Stimulated activated CD8-positive, alpha-beta memory T cell treated with anti-CD3 and anti-CD28 coated beads, Interleukin-7, amount 100 ng/mL, for 48 hours (primary cell): ENCODE results near the gene FAM47C.
"Not testable (repeated sequence)": the region's sequence is repeated elsewhere in the genome, so short reads cannot be mapped to it uniquely, and the experiment has no call there.

Experiments used
- DNase-seq, 2 donors: peaks; one replicate each; pipeline ENCODE4 v3.0.0-alpha.2; 2020; ENCODE audit warnings: low read depth in 1 of 2; ENCODE audit errors: extremely low read depth in 1 of 2

Gene FAM47C

GRCh38 chrX:37008182-37008581 lies at the start of gene FAM47C:
Gene FAM47C, plus strand, starts transcription at chrX:37008366. Its CDS starts 45 bp downstream, at chrX:37008411.
- DNase-seq, result not testable (repeated sequence)

DNA sequence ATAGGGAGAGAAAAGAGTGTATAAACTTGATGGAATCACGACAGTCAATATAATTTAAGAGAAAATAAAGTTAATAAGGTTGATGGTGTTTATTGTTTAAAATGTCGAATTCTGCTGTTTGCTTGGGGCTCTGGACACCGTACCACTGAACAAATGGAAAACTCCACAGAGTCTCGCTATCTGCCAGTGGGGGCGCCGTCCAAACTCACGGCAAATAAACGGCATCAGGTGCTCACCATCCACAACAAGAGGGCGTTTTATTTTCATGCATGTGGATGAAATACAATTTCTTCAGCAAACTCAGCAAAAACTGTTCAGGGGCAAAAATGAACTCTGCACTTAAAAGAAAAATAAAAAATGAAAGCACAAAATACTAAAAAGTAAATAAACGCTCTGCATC lies 46.6 kb upstream of the FAM47C start:
- DNase-seq, result no peak

GRCh38 chrX:36963069-36963808 lies 44.9 kb upstream of the FAM47C start:
- DNase-seq, result no peak

GRCh38 chrX:36963852-36964251 lies 44.3 kb upstream of the FAM47C start:
- no peak for DNase-seq

DNA sequence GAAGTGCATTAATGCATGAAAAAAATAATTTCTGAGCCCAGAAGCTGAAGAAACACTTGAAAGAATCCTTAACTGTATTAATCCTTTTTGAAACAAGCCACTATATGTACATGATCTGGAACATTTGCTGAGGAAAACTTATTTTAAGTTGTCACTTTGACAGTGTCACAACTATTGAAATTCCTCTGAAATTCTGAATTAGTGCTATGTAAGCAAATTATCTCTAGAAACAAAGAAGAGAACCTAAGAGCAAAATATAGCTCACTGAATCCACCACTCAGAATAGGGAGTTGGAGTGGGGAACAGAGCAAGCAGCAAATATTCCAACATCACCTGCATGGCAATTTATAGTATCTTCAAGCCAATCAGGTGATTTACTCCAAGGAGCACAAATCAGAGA lies 34.6 kb upstream of the FAM47C start:
- DNase-seq, result no peak

DNA sequence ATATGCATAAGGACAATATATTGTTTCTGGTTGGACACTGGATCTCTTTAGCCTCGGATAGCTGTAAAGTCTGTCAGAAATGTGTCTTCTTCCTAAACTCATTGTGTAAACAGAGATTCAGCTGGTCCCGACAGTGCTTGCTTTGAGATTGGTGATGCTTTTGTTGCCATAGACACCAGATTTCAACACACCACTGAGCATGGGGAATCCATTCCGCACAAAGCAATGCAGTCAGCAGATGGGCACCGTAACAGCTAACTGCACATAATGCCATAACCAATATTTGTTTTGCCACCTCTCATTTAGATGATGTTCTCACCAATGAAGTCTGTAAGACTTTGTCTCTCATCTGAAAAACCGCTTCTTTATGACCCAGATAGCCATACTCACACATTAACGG lies 33.3 kb upstream of the FAM47C start:
- DNase-seq, result no peak

DNA sequence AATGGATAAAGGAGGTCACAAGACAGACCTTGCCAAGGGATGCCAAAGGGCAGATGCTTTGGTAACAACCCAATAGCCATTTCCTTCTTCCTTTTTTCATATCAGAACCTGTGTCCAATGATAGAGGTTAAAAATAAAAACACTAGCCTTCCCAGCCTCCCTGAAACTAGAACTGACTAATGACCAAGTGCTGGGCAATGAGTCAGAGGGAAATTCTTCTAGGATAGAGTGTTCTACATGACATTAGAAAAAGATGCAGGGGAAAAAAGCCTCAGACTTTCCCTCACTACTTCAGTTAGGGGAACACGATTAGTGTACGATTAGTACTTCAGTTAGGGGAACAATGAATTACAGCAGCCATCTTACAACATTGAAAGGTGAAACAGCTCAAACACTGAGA lies 29.3 kb upstream of the FAM47C start:
- no peak for DNase-seq

GRCh38 chrX:36983831-36984230 lies 24.3 kb upstream of the FAM47C start:
- DNase-seq, result no peak

DNA sequence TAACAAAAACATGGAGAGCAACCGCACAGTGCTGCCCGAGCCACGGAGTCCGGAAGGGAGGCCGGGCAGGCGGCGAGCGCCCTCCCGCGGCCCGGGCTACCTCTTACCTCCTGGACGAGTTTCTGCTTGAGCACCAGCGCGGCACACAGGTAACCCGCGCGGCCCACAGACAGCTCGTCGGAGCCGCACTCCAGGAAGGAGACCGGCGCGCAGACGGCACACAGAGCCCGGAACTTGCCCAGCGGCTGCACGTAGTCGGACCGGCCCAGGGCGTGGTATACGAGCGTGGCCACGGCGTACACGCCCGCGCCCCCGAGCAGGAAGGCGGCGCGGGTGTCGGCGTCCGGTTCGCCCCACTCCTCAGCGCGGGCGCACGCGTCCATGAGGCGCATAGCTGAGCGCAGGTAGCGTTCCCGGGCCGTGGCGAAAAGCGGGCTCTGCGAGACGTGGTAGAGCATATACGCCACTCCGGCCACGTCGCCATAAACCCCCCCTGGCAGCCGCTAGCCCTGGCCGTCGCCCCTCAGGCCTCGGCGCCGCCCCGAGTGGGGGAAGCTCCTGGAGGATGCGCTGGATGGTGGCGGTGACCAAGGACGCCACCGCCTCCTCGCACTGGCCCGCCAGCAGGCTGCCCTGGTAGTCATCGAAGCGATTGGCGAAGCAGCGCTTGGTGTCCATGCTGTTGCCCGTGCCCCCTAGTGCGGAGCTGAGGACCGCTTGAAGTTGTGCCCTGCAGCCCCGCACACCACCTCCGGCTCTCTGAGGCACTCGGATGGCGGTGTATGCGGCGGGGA lies 22.6 kb upstream of the FAM47C start:
- not testable (repeated sequence) for DNase-seq

DNA sequence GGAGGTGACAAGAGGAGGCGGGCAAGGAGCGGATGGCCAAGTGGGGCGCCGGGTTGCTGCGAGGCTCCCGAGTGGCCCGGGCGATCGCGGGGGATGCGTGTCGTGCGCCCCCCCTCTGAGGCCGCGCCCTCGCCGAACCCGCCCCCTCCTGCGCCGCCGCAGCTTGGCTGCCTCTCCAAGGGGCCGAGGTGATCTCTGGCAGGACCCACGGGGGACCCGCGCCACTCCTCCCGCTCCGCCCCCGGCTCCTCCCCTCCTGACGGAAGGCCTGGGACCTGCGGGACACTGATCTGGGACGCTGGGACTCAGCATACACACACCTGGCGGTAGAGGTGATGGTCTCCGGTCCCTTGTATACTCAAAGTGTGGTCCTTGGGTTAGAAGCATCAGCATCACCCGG lies 21.9 kb upstream of the FAM47C start:
- DNase-seq, result no peak

GRCh38 chrX:36987212-36987611 lies 21.0 kb upstream of the FAM47C start:
- not testable (repeated sequence) for DNase-seq

DNA sequence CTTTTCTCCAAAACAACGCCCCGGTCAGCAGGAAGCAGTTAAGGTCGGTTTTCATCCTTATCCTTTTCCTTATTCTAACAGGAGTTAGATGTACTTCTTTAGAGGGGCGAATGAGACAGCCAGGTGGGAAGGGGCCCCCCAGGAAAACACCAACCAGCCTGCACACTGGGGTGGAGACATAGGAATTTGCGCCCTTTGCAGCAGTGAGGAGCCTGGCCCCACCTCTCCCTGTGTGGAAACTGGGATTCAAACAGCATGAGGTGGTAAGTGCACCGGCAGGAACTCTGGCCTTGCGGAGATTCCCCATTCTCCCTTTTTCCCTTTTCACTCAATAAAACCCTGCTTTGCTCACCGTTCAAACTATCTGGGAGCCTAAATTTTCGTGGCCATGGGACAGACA lies 8.0 kb upstream of the FAM47C start:
- no peak for DNase-seq

GRCh38 chrX:37010496-37010895 lies 2.3 kb downstream of the FAM47C start:
- no peak for DNase-seq

DNA sequence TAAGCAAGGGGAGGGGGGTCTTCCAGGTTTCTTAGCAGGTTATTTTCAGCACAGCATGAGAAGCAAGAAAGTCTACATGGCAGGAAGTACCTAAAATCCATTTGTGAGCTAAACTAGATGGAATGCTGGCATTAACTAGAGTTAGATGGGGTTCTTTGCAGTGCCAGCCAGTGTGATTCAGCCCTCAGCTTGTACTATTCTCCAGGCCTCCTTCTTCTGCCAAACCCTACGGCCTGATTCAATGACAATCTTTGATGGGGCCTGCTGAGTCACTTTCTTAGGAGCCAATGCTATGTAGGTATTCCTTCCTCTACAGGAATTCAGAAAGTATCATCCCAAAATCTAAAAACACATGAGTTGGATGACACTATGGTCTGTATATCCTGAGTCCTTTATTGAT lies 26.1 kb downstream of the FAM47C start:
- not testable (repeated sequence) for DNase-seq

DNA sequence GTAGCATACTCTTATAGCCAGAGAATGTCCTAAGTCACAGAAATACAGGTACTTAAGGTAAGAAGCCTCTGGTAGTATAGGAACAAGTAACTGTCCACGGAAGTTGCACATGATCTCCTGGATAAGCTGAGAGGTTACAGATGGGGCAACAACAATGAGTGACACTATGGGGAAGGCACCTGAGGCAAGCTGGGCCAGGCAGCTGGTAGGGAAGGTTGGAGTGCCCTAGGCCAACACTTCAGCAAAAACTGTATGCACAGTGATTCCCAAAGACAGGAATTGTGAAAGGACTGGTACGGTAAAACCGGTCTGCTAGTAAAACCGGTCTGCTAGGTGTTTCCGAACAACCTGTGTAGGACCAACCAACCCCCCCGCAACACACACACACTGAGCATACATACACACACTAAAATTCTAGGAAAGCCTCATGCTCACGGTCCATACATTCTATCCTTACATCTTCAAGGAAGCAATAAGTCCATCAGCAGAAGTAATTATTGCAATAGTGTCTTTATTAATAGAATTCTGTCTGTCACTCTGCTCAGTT lies 28.6 kb downstream of the FAM47C start:
- not testable (repeated sequence) for DNase-seq

DNA sequence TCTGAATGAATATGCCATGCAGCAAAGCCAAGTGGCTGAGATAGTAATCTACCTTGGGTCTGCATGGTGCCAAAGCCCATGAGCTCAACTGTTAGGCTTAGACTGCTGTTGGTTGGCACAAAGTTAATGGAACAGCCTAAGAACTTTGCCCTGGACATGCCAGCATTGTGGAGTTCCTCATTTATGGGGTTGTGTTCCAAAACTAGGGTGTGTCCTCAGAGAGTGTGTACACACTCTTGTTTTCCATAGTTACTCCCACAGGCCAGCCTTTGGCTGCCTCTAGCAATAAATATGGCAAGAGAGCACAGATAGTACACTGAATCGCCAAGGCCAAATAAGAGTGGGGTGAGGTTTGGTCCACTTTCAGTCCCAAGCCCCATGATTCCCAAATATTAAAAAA lies 30.6 kb downstream of the FAM47C start:
- DNase-seq, result not testable (repeated sequence)

- not testable (repeated sequence) for DNase-seq
Observed at GRCh38 chrX:37042956-37043885, 35.1 kb downstream of the FAM47C start.

DNA sequence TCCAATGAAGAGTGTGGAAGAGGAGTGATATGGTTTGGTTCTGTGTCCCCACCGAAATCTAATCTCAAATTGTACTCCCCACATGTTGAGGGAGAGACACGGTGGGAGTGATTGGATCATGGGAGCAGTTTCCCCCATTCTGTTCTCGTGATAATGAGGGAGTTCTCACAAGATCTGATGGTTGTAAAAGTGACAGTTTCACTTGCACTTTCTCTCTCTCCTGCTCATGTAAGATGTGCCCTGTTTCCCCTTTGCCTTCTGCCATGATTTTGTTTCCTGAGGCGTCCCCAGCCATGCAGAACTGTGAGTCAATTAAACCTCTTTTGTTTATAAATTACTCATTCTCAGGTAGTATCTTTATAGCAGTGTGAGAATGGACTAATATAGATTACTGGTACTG lies 39.6 kb downstream of the FAM47C start:
- DNase-seq, result no peak

- DNase-seq, result not testable (repeated sequence)
Observed at GRCh38 chrX:37057572-37057971, 49.4 kb downstream of the FAM47C start.

DNA sequence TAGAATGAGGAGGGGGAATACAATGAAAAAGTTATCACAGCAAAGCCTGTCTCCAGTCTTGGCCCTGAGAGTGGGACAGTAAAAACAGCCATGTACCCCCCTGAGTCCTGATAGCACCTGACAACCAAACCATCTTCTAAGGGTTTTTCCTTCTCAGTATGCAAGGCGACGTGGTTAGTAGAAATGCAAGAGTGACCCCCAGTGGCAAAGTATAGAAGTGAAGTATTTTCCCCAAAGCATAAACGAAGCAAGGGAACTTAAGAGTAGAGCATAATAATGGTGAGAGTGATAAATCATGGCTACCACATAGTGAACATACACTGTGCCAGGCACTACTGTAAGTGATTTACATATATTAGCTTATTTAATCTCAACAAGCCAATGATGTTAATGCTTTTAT lies 52.8 kb downstream of the FAM47C start:
- DNase-seq, result no peak
